Activated naive CD4-positive, alpha-beta T cell treated with anti-CD3 and anti-CD28 coated beads for 36 hours (primary cell): ENCODE data around the gene ARMC7. TPM values are rescaled to one million over a fixed set of nuclear protein-coding genes. Genes with fewer than 3 reads are reported as not detected.
"Not testable (repeated sequence)": the region's sequence is repeated elsewhere in the genome, so short reads cannot be mapped to it uniquely, and the experiment has no call there.

Source experiments
- CTCF ChIA-PET: fragments of 350-600 bp; sonication (Branson Sonifier 250); formaldehyde crosslinking; loops from one replicate; lab custom pipeline; 2021; ENCODE audit warnings: antibody characterized with exemption; lab: Charles Lee
- DNase-seq: peaks from one replicate; pipeline ENCODE4 v3.0.0-alpha.2; 2020
- H3K27ac Mint-ChIP-seq: one replicate; pipeline ENCODE4 v1.8.0; 2021; ENCODE audit warnings: mild to moderate bottlenecking, mixed read lengths
- H3K27me3 Mint-ChIP-seq: one replicate; pipeline ENCODE4 v1.8.0; 2021; ENCODE audit warnings: low read depth, mixed read lengths
- H3K36me3 Mint-ChIP-seq: one replicate; pipeline ENCODE4 v1.8.0; 2021; ENCODE audit warnings: low read depth, mixed read lengths
- H3K4me1 Mint-ChIP-seq: one replicate; pipeline ENCODE4 v1.8.0; 2021; ENCODE audit warnings: low read depth, mixed read lengths
- H3K4me3 Mint-ChIP-seq: one replicate; pipeline ENCODE4 v1.8.0; 2021; ENCODE audit warnings: mild to moderate bottlenecking, moderate library complexity, mixed read lengths
- H3K9me3 Mint-ChIP-seq: one replicate; pipeline ENCODE4 v1.8.0; 2021; ENCODE audit warnings: mixed read lengths
- intact Hi-C: fragments of 100-400 bp; cut with micrococcal nuclease; formaldehyde crosslinking; loops from one replicate; pipeline ENCODE4 v1.15.1; 2023
- total RNA-seq, 2 experiments: library from RNA; stranded (reverse); gene quantifications; one replicate each; pipeline ENCODE4 v1.2.3, GENCODE V29; 2021

Gene ARMC7
- total RNA-seq, 2 experiments from 2014 or later = 3.8 to 4.9 TPM

DNA sequence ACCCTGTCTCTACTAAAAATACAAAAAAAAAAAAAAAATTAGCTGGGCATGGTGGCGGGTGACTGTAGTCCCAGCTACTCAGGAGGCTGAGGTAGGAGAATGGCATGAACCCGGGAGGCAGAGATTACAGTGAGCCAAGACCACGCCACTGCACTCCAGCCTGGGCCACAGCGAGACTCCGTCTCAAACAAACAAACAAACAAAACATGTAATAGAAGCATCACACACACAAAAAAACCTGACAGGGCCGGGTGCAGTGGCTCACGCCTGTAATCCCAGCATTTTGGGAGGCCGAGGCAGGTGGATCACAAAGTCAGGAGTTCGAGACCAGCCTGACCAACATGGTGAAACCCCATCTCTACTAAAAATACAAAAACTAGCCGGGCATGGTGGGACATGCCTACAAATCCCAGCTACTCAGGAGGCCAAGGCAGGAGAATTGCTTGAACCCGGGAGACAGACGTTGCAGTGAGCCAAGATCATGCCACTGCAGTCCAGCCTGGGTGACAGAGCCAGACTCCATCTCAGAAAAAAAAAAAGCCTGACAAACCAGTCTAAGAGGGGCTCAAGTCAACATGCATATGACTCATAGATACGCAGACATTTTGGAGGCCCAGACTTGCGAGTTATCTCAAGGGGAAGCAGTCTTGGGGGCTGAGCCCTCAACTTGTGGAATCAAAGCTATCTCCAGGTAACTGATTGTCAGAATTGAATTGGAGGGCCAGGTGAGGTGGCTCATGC is 24.0 kb downstream of the ARMC7 start:
- H3K9me3 Mint-ChIP-seq, DNase-seq, H3K27me3 Mint-ChIP-seq, H3K36me3 Mint-ChIP-seq, H3K4me3 Mint-ChIP-seq: not testable (repeated sequence)
- CTCF ChIA-PET = interaction anchor here (1.1 to 14.5 kb wide), 4 partner anchors 9 to 38 kb away, joined by 4 to 195 read pairs (median 8); no protein-coding TSS in a partner anchor
- Mint-ChIP-seq H3K27ac (peak overlapping the region; percentile 50), H3K4me1 (peaks cover 16% of the 10 kb centered on the region)
- intact Hi-C loops = loop anchor here (5.0 kb wide), 1 partner anchor 69 kb away; no protein-coding TSS in a partner anchor

DNA sequence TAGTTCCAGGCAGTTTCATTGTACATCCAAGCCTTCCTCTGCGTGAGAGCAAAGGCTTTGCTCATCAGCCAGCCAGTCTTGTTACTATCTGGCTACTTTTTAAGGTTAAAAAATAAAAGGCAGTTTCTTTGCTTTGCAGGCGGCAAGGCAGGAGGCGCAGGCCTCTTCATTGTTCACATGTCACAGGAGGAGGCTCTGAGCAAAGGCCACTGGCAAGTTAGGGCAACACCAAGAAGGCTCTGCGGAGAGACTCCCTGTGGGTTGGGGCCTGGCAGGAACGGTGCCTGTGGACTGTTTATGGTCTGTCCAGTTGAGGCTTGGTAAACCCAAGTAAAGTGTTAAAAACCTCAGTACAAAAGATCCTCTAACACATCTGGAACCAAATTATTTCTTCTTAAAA is 25.7 kb downstream of the ARMC7 start:
- intact Hi-C loops = no loop called here
- DNase-seq = no peak
- H3K4me3 Mint-ChIP-seq = no peak overlapping the region
- no peak overlapping the region for H3K27ac Mint-ChIP-seq
- no peaks in the 10 kb centered on the region for H3K9me3 Mint-ChIP-seq
- CTCF ChIA-PET = interaction anchor here (14.5 kb wide), 1 partner anchor 19 kb away, joined by 195 read pairs; no protein-coding TSS in a partner anchor
- H3K4me1 Mint-ChIP-seq = peaks cover 12% of the 10 kb centered on the region
- H3K36me3 Mint-ChIP-seq = peaks cover 5% of the 10 kb centered on the region
- no peaks in the 10 kb centered on the region for H3K27me3 Mint-ChIP-seq

GRCh38 chr17:75135946-75136345 is 26.2 kb downstream of the ARMC7 start:
- CTCF ChIA-PET = no interaction called here
- no peaks in the 10 kb centered on the region for H3K9me3 Mint-ChIP-seq
- no peak overlapping the region for H3K27ac Mint-ChIP-seq
- no peak for DNase-seq
- peaks cover 12% of the 10 kb centered on the region for H3K4me1 Mint-ChIP-seq
- H3K27me3 Mint-ChIP-seq = no peaks in the 10 kb centered on the region
- H3K4me3 Mint-ChIP-seq = no peak overlapping the region
- H3K36me3 Mint-ChIP-seq = peaks cover 5% of the 10 kb centered on the region
- intact Hi-C loops = no loop called here

- H3K27me3 Mint-ChIP-seq, H3K4me3 Mint-ChIP-seq, intact Hi-C loops, DNase-seq, H3K9me3 Mint-ChIP-seq, H3K27ac Mint-ChIP-seq: not testable (repeated sequence)
- peaks cover 14% of the 10 kb centered on the region for H3K36me3 Mint-ChIP-seq
- CTCF ChIA-PET = interaction anchor here (1.1 kb wide), 1 partner anchor 179 kb away, joined by 3 read pairs; no protein-coding TSS in a partner anchor
- H3K4me1 Mint-ChIP-seq = peaks cover 15% of the 10 kb centered on the region
Observed at GRCh38 chr17:75137762-75138161, 28.0 kb downstream of the ARMC7 start.

DNA sequence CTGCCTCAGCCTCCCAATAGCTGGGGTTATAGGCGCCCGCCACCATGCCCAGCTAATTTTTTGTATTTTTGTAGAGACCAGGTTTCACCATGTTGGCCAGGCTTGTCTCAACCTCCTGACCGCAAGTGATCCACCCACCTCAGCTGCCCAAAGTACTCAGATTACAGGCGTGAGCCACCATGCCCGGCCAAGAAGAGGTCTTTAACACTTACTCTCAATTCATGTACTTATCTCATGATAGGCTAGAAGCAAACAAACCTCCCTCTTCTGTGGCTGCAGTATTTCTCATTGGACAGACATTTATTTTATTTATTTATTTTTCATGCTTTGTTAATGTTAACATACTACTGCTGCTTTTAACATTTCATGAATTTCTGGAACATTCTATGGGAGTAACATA is 28.8 kb downstream of the ARMC7 start:
- H3K27me3 Mint-ChIP-seq = no peaks in the 10 kb centered on the region
- no peak overlapping the region for H3K27ac Mint-ChIP-seq
- CTCF ChIA-PET = no interaction called here
- peaks cover 15% of the 10 kb centered on the region for H3K4me1 Mint-ChIP-seq
- intact Hi-C loops = no loop called here
- H3K36me3 Mint-ChIP-seq = peaks cover 16% of the 10 kb centered on the region
- no peaks in the 10 kb centered on the region for H3K9me3 Mint-ChIP-seq
- H3K4me3 Mint-ChIP-seq = no peak overlapping the region
- DNase-seq = no peak

DNA sequence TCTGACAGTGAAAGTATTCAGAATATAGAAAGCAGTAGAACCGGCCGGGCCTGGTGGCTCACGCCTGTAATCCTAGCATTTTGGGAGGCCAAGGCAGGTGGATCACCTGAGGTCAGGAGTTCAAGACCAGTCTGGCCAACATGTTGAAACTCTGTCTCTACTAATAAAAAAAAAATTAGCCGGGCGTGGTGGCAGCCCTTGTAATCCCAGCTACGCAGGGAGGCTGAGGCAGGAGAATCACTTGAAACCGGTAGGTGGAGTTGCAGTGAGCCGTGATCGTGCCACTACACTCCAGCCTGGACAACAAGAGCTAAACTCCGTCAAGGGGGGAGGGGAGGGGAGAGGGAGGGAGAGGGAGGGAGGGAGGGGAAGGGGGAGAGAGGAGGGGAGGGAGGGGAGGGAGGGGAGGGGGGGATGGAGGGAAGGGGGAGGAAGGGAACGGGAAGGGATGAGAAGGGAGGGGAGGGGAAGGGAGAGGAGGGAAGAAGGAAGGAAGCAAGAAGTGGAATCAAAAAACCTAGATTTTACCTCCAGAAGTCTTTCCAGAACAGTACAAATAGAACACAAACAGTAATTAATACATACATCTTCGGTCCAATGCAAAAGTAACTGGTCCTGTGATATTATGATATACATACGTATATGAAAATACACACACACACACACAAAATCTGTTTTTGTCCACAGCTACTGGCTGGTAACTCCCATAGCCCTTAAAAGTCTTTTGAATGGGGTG is 32.6 kb downstream of the ARMC7 start:
- Mint-ChIP-seq H3K4me1 (peaks cover 15% of the 10 kb centered on the region), H3K9me3 (no peaks in the 10 kb centered on the region), H3K27ac (no peak overlapping the region), H3K4me3 (no peak overlapping the region), H3K27me3 (no peaks in the 10 kb centered on the region), H3K36me3 (peaks cover 33% of the 10 kb centered on the region)
- CTCF ChIA-PET = interaction anchor here (1.0 kb wide), 1 partner anchor 28 kb away, joined by 3 read pairs; no protein-coding TSS in a partner anchor
- no peak for DNase-seq
- intact Hi-C loops = no loop called here

- Mint-ChIP-seq H3K4me1 (peaks cover 21% of the 10 kb centered on the region), H3K27me3 (no peaks in the 10 kb centered on the region), H3K9me3 (no peaks in the 10 kb centered on the region), H3K4me3 (no peak overlapping the region), H3K27ac (no peak overlapping the region), H3K36me3 (peaks cover 46% of the 10 kb centered on the region)
- CTCF ChIA-PET = interaction anchor here (0.6 to 1.7 kb wide), 7 partner anchors 13 to 183 kb away, joined by 3 to 6 read pairs (median 3); partner anchors contain the start of gene NT5C
- no peak for DNase-seq
- intact Hi-C loops = no loop called here
Observed at GRCh38 chr17:75144816-75145512, 35.2 kb downstream of the ARMC7 start.

DNA sequence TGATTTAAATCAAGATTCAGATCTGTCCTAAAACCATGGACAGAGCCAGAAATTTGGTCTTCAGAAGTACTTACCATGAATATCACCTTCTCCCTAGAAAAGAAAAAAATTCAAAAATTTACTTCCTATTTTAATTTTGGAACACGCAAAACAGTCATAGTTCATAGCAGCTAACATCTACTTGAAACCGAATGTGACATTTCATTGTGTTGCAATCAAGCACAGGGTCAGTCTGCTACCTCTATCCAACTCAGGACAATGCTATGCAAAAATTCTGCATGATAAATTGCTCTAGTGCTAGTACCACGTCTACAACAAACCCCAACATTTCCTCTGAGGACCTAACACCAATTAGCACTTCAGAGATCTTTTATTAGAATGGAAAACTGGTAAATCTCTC is 36.8 kb downstream of the ARMC7 start:
- Mint-ChIP-seq H3K36me3 (peaks cover 39% of the 10 kb centered on the region), H3K4me1 (peaks cover 11% of the 10 kb centered on the region), H3K4me3 (no peak overlapping the region), H3K27ac (no peak overlapping the region), H3K27me3 (no peaks in the 10 kb centered on the region), H3K9me3 (no peaks in the 10 kb centered on the region)
- no peak for DNase-seq
- CTCF ChIA-PET = no interaction called here
- intact Hi-C loops = no loop called here

- DNase-seq = no peak
- H3K4me1 Mint-ChIP-seq = peaks cover 19% of the 10 kb centered on the region
- no peaks in the 10 kb centered on the region for H3K9me3 Mint-ChIP-seq
- CTCF ChIA-PET = interaction anchor here (1.0 to 3.7 kb wide), 4 partner anchors 16 to 43 kb away, joined by 3 to 13 read pairs (median 10); partner anchors contain the start of gene NT5C
- intact Hi-C loops = no loop called here
- H3K27me3 Mint-ChIP-seq = no peaks in the 10 kb centered on the region
- no peak overlapping the region for H3K27ac Mint-ChIP-seq
- peaks cover 40% of the 10 kb centered on the region for H3K36me3 Mint-ChIP-seq
- no peak overlapping the region for H3K4me3 Mint-ChIP-seq
Observed at GRCh38 chr17:75147878-75148546, 38.2 kb downstream of the ARMC7 start.

GRCh38 chr17:75151930-75152329 is 42.2 kb downstream of the ARMC7 start:
- Mint-ChIP-seq H3K4me3 (peak overlapping the region; percentile 94), H3K4me1 (peaks cover 33% of the 10 kb centered on the region), H3K27me3 (no peaks in the 10 kb centered on the region), H3K36me3 (peaks cover 26% of the 10 kb centered on the region), H3K9me3 (no peaks in the 10 kb centered on the region), H3K27ac (no peak overlapping the region)
- DNase-seq = no peak
- CTCF ChIA-PET = interaction anchor here (1.0 to 1.3 kb wide), 2 partner anchors 21 to 31 kb away, joined by 3 read pairs; no protein-coding TSS in a partner anchor
- intact Hi-C loops = no loop called here

- intact Hi-C loops = no loop called here
- no peak for DNase-seq
- H3K4me1 Mint-ChIP-seq = peaks cover 33% of the 10 kb centered on the region
- H3K27me3 Mint-ChIP-seq = no peaks in the 10 kb centered on the region
- CTCF ChIA-PET = no interaction called here
- no peak overlapping the region for H3K27ac Mint-ChIP-seq
- H3K36me3 Mint-ChIP-seq = peaks cover 20% of the 10 kb centered on the region
- H3K4me3 Mint-ChIP-seq = peak overlapping the region; percentile 94
- no peaks in the 10 kb centered on the region for H3K9me3 Mint-ChIP-seq
Observed at GRCh38 chr17:75152523-75152921, 42.8 kb downstream of the ARMC7 start.
